Skeletal muscle tissue (tissue), 4 donors: ENCODE results near the gene PRRT1. TPM values are rescaled to one million over a fixed set of nuclear protein-coding genes. Genes with fewer than 3 reads are reported as not detected.
"Not testable (repeated sequence)": the region's sequence is repeated elsewhere in the genome, so short reads cannot be mapped to it uniquely, and the experiment has no call there.

ENCODE experiments used
- H3K27ac ChIP-seq: one replicate; pipeline ENCODE4 v1.7.0; 2013; ENCODE audit warnings: mild to moderate bottlenecking, low read depth, low read length, inconsistent platforms
- H3K27me3 ChIP-seq, 3 donors: one replicate each; pipeline ENCODE4 v1.7.0; 2013; ENCODE audit warnings: low read length in 3 of 3; ENCODE audit not compliant: control insufficient read depth in 3 of 3, insufficient read depth in 3 of 3
- H3K36me3 ChIP-seq, 3 donors: one replicate each; pipeline ENCODE4 v1.7.0; 2013; ENCODE audit warnings: low read length in 3 of 3; ENCODE audit not compliant: control insufficient read depth in 3 of 3, insufficient read depth in 3 of 3
- H3K4me1 ChIP-seq, 3 donors: one replicate each; pipeline ENCODE4 v1.7.0; 2013; ENCODE audit warnings: low read length in 3 of 3, mild to moderate bottlenecking in 3 of 3; ENCODE audit not compliant: control insufficient read depth in 3 of 3, insufficient read depth in 3 of 3
- H3K4me3 ChIP-seq, 3 donors: one replicate each; pipeline ENCODE4 v1.7.0; 2013; ENCODE audit warnings: low read length in 3 of 3
- H3K9ac ChIP-seq, 3 donors: one replicate each; pipeline ENCODE4 v1.7.0; 2013; ENCODE audit warnings: low read length in 3 of 3, mild to moderate bottlenecking in 3 of 3, moderate library complexity in 2 of 3, low read depth in 1 of 3
- H3K9me3 ChIP-seq, 3 donors: one replicate each; pipeline ENCODE4 v1.7.0; 2013; ENCODE audit warnings: low read length in 3 of 3; ENCODE audit not compliant: control insufficient read depth in 3 of 3
- total RNA-seq: library from RNA; depleted of rRNA; stranded (reverse); fragments of >200 nt; gene quantifications from one replicate; pipeline ENCODE4 v1.2.3, GENCODE V29; 2014
- donor health status: Osteomylitis.

The PRRT1 gene
- total RNA-seq, 1 donor from 2014 or later = not detected

DNA sequence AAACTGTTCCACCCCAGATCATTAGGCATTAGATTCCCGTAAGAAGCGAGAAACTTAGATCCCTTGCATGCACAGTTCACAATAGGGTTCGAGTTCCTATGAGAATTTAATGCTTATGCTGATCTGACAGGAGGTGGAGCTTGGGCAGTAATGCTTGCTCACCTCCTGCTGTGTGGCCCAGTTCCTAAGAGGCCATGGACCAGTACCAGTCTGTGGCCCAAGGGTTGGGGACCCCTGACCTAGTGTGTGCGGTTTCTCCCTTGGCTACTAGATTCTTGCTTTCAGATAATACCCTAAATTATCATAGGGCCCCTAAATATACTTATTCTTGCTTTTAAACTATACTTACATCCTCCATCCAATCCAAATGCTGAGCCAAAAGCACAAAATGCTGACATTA, 42.6 kb upstream of the PRRT1 start:
- Histone ChIP-seq H3K4me3 (peak overlapping the region in 1 of 3 donors; percentile 74), H3K9me3 (no peaks in the 10 kb centered on the region), H3K9ac (peak overlapping the region in 2 of 3 donors; percentile 78 to 85), H3K4me1 (peaks cover 29 to 50% (median 36%) of the 10 kb centered on the region in 3 donors), H3K36me3 (no peaks in the 10 kb centered on the region), H3K27me3 (no peaks in the 10 kb centered on the region), H3K27ac (peak overlapping the region; percentile 86)

DNA sequence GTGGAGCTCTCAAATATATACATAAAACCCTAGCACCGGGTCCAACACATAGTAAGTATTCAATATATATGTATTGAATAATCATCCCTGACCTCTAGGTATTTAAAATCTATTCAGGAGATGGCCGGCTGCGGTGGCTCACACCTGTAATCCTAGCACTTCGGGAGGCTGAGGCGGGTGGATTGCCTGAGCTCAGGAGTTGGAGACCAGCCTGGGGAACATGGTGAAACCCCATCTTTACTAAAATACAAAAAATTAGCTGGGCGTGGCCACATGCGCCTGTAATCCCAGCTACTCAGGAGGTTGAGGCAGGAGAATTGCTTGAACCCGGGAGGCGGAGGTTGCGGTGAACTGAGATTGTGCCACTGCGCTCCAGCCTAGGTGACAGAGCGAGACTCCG, 41.4 kb upstream of the PRRT1 start:
- H3K36me3 ChIP-seq, H3K4me3 ChIP-seq, H3K27me3 ChIP-seq, H3K9me3 ChIP-seq: not testable (repeated sequence)
- H3K27ac ChIP-seq = peak overlapping the region; percentile 97
- peaks cover 41 to 61% (median 49%) of the 10 kb centered on the region in 3 donors for H3K4me1 ChIP-seq
- H3K9ac ChIP-seq = peak overlapping the region in 2 of 3 donors; percentile 40 to 57

DNA sequence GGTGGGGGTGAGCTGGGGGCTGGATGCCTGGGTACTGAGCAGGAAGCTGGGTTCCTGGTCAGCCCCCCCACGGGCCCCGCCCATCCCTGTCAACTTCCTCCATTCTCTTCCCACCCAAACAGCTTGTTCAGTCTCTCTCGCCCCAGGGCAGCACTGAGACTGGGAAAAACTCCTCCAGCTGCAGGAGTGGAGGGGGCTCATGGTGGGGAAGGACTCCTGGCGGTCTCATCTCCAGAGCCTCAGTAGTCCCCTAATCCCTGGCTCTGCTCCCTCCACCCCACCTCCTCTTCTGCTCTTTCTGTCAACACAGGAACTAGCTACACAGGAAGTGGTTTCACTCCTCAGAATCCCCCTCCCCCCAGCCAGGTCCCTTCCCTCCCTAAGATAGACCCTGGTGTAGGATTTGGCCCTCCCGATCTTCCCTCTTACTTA, 40.9 kb upstream of the PRRT1 start, which contains the start of gene GPSM3:
Gene GPSM3 (minus strand): TSS at position 36 of the 432 bp plus-strand sequence. CDS start 130 bp downstream, outside the sequence.
- Histone ChIP-seq H3K27ac (peak within 1 kb of the TSS; percentile 97), H3K4me1 (peaks cover 45 to 66% (median 52%) of the 10 kb centered on the region in 3 donors), H3K9me3 (no peaks in the 10 kb centered on the region), H3K36me3 (peaks cover 2 to 5% (median 2%) of the 10 kb centered on the region in 3 donors), H3K9ac (peak within 1 kb of the TSS; percentile 40 to 95 (median 57)), H3K4me3 (peak within 1 kb of the TSS; percentile 41 to 55 (median 51)), H3K27me3 (no peaks in the 10 kb centered on the region)

DNA sequence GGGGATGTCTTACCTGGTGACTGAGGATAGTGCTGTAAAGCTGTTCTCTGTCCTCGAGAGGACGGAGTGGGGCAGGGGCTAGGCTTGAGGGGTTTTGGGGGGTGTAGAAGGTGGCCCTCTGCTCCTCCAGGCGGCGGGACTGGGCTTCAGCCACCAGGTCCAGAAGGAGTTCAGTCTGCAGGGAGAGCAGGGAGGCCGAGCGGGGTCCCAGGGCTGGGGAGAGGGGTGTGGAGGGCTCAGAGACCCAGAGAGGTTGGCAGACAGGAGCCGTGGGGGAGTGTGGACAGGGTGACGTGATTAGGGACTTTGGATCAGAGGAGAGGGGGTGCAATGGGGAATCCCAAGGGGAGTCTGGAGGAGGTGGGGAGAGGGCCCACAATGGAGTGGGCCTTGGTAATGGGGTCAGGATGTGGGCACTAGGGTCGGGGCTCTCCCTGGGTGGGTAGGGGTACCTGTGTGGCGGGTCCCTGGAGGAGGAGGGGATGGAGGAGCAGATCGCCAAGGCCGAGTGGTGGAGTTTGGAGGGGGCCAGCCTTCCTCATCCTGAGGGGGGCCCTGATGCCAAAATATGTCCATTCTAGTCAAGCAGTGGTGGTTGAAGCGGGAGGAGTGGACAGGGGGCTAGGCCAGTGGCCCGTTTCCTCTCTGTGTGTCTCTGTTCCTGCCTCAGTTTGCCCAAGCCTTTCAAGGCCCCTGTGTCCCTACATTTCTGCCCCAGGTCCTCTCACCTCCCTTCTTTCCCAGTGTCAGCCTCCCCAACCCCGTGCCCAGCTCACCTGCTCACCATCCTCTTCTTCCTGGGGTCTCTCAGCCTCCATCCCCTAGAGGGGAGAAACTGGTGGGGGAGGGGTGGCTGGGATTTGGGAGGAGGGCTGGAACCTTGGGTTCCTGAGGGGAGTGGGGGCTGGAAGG, 40.2 kb upstream of the PRRT1 start:
- H3K9me3 ChIP-seq = no peaks in the 10 kb centered on the region
- peaks cover 43 to 64% (median 54%) of the 10 kb centered on the region in 3 donors for H3K4me1 ChIP-seq
- H3K27ac ChIP-seq = peak overlapping the region; percentile 97
- H3K4me3 ChIP-seq = peak overlapping the region; percentile 22 to 55 (median 51)
- H3K36me3 ChIP-seq = peaks cover 8 to 11% (median 8%) of the 10 kb centered on the region in 3 donors
- H3K27me3 ChIP-seq = no peaks in the 10 kb centered on the region
- peak overlapping the region; percentile 32 to 45 (median 33) for H3K9ac ChIP-seq

DNA sequence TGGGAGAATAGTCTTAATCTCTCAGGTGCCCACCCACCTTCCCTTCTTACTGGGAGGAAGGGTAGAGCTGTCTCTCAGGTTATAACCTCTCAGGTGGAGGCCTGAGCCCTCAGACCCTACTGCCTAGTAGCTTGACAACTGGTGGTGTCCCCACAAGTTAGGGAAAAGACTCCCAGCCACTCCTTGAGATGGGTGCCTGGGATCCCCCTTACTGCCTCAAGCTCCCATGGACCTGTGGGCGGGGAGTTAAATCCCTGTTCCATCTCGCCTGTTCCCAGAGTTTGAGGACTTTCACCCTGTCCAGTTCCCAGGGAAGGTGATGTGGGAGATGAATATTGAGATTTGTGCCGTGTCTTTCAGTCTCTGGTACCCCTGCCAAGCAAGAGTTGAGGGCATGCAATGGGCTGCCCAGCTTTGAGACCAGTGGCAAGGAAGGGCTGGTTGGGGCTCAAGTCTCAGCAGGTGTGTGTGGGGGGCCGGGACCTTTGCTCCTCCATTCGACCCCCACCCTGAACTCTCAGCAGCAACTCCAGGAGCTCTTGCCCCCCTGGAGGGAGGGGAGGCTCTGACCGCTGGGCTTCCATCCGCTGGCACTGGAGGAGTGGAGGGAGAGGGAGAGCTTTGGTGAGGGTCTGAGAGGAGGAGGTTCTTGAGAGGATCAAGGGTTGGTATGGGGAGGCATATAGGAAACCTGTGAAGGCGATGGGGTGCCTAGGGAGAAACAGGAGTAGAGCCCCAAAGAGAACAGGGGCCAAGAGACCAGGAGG, 39.4 kb upstream of the PRRT1 start:
- Histone ChIP-seq H3K4me3 (peak overlapping the region; percentile 36 to 94 (median 86)), H3K9ac (peak overlapping the region; percentile 87 to 95 (median 91)), H3K9me3 (no peaks in the 10 kb centered on the region), H3K27ac (peak overlapping the region; percentile 97), H3K4me1 (peaks cover 40 to 65% (median 55%) of the 10 kb centered on the region in 3 donors), H3K27me3 (no peaks in the 10 kb centered on the region), H3K36me3 (peaks cover 15 to 16% (median 15%) of the 10 kb centered on the region in 3 donors)

DNA sequence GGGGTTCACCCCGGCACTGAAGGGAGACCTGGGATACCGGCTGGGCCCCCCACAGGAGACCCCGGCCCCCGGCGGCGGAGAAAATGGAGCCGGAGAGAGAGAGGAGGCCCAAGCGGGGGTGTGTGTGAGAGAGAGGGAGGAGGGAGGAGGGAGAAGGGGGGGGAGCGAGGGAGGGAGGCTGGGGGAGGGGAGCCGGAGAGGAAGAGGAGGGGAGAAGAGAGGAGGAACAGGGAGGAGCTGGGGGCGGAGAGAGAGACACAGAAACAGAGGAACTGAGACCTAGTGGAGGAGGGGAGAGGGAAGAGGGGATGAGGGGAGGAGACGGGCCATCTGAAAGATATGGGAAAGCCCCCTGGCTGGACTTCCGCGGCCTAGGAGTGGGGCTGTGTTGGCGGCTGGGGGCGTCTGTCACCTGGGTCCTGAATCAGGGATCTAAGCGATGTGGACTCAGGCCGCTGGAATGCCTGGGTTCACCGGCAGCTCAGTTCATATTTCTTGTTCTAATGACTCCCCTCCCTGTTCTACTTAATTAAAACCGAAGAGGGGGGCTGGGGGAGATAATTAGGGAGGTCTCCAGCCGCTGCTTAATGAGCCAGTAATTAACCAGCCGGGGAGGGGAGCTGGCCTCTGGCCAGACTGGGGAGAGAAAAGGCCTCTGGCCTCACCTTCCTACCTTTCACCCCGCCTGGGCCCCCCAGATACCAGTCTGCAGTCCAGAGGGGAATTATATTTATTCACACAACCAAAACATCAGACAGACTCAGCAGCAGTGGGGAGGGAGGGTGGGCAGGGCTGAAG, 38.5 kb upstream of the PRRT1 start, which contains the start of gene PBX2:
Gene PBX2 (minus strand): TSS at position 149 of the 798 bp plus-strand sequence. CDS start 287 bp downstream, outside the sequence.
- peaks cover 15 to 16% (median 15%) of the 10 kb centered on the region in 3 donors for H3K36me3 ChIP-seq
- H3K9me3 ChIP-seq = no peaks in the 10 kb centered on the region
- no peaks in the 10 kb centered on the region for H3K27me3 ChIP-seq
- H3K27ac ChIP-seq = peak within 1 kb of the TSS; percentile 97
- H3K9ac ChIP-seq = peak within 1 kb of the TSS; percentile 87 to 95 (median 91)
- peaks cover 42 to 62% (median 58%) of the 10 kb centered on the region in 3 donors for H3K4me1 ChIP-seq
- H3K4me3 ChIP-seq = peak within 1 kb of the TSS; percentile 86 to 94 (median 87)

DNA sequence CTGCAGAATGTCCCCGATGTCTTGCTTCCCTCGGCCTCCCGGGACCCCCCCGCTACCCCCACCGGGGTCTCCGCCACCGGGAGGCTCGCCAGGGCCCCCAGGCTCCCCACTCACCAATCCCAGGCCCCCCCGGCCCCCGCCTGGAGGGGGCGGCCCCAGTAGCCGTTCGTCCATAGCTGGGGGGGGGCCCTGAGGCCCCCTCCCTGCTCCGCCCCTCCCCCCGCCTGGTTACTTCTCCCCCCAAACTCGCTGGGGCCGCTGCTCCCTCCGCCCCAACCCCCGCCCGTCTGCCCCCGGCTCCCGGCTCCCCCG, 38.0 kb upstream of the PRRT1 start:
- H3K27me3 ChIP-seq = no peaks in the 10 kb centered on the region
- peak overlapping the region; percentile 54 to 78 (median 70) for H3K4me3 ChIP-seq
- no peaks in the 10 kb centered on the region for H3K9me3 ChIP-seq
- peak overlapping the region; percentile 86 to 91 (median 88) for H3K9ac ChIP-seq
- H3K4me1 ChIP-seq = peaks cover 36 to 57% (median 53%) of the 10 kb centered on the region in 3 donors
- H3K36me3 ChIP-seq = peaks cover 15 to 16% (median 15%) of the 10 kb centered on the region in 3 donors
- H3K27ac ChIP-seq = peak overlapping the region; percentile 97

DNA sequence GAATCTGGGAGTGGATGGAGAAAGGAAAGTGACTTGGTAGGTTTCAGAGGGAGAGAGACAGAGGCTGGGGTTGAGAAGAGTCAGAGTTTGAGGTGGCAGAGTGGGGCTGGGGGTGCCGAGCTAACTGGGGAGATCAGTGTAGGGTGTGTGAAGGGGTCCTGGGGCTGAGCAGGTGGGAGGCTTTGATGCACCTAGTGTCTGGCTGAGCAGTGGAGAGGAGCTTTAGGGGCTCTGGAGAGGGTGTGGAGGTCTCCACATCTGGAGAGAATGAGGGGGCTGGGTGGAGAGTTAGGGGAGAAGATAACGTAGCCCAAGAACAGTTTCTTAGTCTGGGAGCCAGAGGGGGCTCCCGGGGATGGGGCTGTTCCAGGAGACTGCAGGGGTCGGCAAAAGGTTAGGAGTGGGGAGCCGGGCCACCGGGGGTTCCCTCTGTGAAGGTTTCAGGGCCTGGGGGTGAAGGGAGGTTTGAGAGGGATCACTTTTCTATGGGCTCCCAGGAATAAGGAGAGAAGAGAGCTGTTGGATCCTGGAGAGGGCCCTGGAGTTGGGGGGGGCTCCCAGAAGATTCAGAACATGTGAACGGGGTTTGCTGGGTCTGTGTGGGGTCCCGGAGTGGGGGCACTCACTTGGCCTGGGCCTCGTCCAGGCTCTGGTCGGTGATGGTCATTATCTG, 37.5 kb upstream of the PRRT1 start:
- peaks cover 15 to 18% (median 15%) of the 10 kb centered on the region in 3 donors for H3K36me3 ChIP-seq
- H3K9ac ChIP-seq = peak overlapping the region; percentile 86 to 91 (median 88)
- peak overlapping the region; percentile 97 for H3K27ac ChIP-seq
- H3K9me3 ChIP-seq = no peaks in the 10 kb centered on the region
- peak overlapping the region; percentile 54 to 78 (median 70) for H3K4me3 ChIP-seq
- H3K27me3 ChIP-seq = no peaks in the 10 kb centered on the region
- H3K4me1 ChIP-seq = peaks cover 35 to 55% (median 53%) of the 10 kb centered on the region in 3 donors
